HG02973 (cell line): ENCODE results near the gene FUT7.

Experiments
- ATAC-seq: cut with Tn5 transposase; IDR thresholded peaks from one replicate; pipeline ENCODE4 v1.9.1; 2021; ENCODE audit warnings: moderate library complexity; ENCODE audit not compliant: unreplicated experiment

The FUT7 gene

DNA sequence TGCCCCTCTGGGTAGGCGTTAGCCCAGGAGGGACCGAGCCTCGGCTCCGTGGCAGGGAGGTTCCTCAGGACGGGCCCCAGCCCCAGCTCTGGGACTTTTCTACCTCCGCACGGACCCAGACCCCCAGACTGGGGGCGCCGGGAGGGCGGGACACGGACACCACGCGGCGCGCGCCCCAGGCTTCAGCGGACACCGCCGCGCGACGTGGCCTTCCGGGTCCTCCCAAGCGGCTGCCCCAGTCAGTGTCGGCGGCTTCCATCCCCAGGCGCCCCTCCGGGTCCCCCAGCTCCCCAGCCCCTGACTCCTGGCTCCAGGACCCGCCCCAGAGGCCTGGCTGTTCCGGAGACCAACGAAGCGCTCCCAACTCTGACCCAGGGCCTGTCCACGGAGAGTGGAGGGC is 46.0 kb downstream of the FUT7 start:
- ATAC-seq = no peak

DNA sequence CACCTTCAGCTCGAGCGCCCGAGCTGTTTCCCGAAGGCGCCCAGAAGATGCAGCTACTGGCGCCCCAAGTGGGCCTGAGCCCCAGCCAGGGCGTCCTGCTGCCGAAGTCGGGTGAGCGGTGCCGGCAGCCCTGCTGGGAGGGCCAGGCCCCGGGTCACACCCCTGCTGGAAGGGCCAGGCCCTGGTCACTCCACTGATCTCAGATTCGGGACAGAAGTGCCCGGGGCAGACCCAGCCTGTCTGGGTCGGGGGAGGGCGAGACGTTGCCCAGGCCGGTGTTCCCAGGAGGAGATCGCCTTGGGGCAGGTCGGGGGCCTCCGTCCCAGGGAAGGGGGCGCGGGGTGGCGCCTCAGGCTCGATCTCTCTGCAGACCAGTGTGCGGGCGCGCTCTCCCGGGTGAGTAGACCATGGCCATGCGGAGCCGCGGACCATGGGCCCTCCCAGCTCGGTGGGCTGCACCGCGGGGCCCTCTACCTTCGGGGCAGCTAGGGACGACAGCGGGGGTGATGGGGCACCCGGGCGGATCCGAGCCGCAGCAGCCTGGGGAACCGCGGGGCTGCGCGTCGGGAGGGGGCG is 46.8 kb downstream of the FUT7 start:
- no peak for ATAC-seq

- ATAC-seq = no peak
Observed at GRCh38 chr9:136984464-136985026, 47.3 kb downstream of the FUT7 start.

GRCh38 chr9:136983656-136984314 is 48.1 kb downstream of the FUT7 start:
- ATAC-seq = no peak

- ATAC-seq = no peak
Observed at GRCh38 chr9:136983167-136983566, 48.7 kb downstream of the FUT7 start.

DNA sequence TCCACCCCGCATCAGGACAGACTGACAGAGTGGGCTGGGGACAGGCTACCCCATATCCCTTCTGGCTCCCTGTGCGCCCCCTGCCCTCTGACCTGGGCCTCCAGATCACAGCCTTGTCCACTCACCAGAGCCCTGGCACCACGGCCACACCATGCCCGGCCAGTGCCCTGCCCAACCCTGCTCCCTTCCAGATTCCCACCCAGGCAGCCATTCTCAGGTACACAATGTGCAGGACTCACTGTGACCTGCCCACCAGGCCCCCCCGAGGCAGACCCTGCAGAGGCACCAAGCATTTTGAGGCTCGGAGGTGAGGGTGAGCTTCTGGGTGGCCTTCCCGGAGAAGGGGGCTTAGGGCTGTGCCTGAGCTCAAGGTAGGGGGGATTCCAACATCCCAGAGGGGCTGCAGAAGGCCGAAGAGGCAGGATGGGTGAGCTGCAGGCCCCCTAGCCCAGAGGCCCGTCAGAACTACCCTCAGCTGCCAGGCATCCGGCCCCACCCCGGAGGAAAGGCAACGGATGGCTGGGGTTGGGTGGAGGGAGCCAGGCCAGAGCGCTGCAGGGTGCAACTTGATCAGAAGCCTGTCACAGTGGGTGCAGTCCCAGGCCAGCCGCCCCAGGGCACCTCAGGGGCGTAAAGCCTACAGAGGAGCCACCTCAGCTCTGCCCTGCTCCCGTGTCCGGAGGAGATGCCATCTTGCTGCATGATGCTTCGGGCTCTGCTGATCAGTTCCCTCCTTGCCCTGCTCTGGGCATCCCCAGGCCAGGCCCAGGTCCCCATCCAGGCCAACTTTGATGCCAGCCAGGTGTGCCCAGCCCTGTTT is 49.4 kb downstream of the FUT7 start, which contains the start of gene LCNL1:
Gene LCNL1 (plus strand): TSS at position 762 of the 820 bp plus-strand sequence. CDS start 594 bp downstream, outside the sequence.
- ATAC-seq = no peak

GRCh38 chr9:136981588-136982231 is 50.2 kb downstream of the FUT7 start:
- no peak for ATAC-seq

- ATAC-seq = no peak
Observed at GRCh38 chr9:136980669-136981478, 51.0 kb downstream of the FUT7 start.
